ENCODE data around the gene AMPD3.

Gene AMPD3

DNA sequence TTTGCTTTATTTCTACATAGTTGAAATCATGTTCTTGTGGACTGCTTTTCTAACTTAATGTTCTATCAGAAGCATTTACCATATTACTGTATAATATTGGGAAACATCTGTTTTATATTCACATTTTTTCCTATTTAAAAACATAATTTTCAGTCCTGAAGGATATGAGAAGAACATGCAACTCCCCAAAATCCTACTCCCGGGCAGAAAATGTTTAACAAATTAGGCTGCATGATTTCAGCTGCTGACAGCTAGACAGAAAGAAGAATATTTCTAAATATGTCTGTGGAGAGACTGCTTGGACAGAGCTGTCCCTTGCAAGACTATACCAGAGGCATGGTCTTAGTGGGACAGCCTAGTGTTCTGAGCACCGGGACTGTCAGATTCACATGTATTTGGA is 15.7 kb upstream of the AMPD3 start:
- no peak for DNase-seq

DNA sequence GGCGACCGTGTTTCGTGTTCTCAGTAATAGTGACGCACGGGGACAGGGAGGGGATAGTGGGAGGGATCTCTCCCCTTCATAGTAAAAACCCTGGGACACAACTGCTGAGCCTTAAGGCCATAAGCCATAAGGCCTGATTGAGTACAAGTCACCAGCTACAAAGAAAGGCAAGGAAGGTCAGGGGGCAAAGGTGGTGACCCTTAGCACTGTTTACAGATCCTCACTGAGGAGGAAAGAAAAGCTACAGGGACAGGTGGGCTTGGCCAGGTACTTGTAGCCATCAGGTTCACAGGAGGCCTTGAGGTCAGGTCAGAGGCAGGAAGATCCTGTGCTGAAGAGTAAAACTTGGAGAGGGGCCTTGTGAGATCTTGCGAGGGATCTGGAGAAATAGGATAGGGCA is 15.1 kb upstream of the AMPD3 start:
- no peak for DNase-seq

DNA sequence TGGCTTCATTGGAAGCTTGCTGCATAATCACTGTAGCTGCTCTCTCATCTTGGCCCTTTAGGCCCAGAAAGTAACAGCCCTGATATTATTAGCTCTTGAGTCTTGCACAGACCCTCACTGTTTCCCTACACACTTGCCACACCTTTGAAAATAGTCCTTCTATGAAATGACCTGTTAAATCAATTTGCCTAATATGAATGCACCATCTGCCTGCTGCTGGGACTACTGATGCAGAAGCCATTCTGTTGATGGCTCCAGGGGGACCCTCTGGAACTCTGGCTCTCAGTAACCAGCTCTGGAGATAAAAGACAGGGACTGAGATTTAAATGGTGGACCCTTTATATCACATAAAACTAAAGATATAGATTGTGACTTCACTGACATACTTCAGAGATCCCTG is 14.7 kb upstream of the AMPD3 start:
- no peak for DNase-seq

DNA sequence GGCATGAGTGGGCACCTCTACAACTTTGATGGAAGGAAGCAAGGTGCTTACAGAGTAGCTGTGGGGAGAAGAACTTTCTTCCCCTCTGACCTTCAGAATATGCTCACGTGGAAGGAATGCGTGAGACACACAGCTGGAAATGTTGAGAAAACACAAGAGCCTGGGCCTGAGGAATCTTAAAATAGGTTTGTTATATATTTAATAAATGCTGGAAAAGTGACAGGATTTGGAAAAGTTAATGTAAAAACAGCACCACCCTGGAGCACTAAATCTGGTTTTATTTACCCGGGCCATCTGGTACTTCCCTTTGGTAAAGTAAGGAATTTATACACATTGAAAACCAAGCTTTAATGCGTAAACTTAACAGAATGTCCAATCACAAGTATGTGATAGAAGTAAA is 14.0 kb upstream of the AMPD3 start:
- no peak for DNase-seq

DNA sequence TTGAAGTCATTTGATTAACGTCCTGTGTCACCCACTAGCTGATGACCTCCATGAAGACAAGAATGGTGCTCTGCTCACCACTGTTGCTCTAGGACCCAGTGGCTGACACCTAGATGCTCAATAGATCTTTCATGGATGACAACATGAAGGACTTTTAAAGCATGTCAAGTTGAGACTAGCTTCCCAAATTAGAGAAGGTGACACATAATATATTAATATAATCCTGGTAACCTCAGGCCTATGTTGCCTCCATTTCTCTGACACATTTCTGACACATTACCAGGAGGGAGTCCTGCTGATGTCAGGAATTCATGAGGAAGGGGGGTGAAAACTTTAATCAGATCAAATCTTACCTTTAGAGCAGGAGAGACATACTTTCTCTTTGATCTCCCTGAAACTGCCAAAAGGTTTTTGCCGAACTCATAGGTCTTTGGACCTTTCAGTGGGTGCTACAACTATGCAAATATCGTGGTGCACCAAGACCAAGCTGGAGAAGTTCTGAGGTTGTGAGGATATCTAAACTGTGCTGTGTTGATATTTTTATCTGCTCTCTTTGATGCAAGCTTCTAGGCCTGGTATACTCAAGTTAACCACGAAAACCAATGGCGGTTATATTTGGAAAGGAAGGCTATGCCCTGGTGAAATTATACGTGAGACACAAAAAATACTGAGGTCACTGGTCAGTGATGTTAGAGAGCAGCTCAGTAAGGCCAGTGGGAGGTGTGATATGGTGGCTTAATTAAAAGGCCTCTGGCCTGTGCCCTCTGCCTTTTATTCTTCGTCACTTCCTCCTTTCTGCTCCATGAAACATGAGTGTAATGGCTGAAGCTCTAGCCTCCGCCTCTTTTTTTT is 13.2 kb upstream of the AMPD3 start:
- DNase-seq = no peak

DNA sequence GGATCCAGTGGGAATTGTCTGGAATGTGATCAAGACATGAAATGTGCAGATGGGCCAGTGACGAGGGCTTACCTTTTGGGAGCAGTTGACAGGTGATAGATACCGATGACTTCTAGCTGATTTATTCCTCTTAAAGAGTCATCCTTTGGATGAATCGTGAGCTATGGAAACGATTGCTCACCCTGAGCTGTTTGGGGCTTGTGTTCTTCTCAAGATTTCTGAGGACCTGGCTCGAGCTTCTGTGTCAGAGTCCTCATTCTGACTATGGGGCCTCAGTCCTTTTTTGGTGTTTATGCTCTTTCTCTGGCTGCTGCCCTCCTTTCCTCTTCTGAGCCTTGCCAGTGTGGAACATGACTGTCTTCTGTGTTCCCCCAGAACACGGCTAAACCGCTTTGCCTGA is 11.9 kb upstream of the AMPD3 start:
- no peak for DNase-seq

DNA sequence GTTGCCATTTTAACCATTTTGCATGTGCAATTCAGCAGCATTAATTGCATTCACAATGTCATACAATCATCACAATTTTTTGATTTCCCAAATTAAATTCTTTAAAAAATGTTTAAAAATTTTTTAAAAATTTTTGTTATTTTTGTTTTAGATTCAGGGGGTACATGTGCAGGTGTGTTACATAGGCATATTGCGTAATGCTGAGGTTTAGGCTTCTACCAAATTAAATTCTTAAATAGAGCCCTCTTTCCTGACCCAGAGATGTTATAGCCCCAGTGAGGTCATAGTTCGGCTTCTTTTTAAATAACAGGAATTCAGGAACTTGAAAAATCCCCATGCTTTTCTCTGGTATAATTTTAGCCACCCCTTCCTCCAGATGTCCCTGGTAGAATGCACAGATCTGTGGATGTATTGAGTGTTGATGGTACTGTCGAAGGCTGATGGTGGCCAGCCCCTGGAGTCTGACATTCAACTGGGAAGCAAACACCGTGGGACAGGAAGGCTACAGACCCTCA is 11.3 kb upstream of the AMPD3 start:
- no peak for DNase-seq

DNA sequence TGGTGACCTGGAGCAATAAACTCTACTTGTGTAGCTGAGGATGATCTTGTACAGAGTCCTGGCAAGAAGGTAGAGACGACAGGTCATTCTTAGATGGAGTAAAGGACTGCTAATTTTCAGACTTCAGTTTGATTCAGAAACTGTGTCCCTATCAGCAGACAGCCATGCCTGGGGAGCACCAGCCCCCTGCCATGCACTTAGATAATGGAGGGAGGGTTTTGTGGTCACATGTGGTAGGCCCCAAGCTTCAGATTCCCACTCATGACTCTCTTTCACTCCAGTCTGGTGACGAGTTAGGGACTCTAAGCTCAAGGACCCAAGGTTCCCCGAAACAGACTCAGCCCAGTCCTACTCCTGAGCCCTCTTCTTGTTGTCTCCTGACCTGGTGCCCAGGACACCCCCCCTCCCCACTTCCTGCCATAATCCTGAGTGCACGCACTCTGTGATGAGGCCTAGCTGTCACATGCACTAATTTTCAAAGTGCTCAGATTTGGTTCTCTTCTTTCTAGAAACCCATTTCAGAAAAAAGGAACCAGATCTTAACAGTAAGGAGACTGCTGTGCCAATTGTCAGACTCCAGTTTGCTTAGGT is 10.2 kb upstream of the AMPD3 start:
- DNase-seq = no peak

DNA sequence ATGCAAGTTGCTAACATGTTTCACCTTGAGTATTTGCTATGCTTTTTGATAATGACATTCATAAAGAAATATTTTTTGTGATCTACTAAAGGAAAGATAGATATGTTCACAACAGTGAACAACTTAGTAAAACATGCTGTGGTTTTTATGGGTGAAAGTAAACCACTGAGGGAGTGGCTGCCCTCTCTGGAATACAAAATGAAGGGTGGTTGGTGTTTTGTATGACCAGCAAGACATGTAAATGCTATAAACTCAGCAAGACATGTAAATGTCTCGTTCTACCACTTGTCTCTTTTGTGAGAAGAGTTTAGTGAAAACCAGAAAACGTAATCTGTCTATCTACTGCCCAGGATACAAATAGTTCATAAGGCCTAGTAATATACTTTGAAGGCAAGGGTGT is 7.6 kb upstream of the AMPD3 start:
- no peak for DNase-seq

DNA sequence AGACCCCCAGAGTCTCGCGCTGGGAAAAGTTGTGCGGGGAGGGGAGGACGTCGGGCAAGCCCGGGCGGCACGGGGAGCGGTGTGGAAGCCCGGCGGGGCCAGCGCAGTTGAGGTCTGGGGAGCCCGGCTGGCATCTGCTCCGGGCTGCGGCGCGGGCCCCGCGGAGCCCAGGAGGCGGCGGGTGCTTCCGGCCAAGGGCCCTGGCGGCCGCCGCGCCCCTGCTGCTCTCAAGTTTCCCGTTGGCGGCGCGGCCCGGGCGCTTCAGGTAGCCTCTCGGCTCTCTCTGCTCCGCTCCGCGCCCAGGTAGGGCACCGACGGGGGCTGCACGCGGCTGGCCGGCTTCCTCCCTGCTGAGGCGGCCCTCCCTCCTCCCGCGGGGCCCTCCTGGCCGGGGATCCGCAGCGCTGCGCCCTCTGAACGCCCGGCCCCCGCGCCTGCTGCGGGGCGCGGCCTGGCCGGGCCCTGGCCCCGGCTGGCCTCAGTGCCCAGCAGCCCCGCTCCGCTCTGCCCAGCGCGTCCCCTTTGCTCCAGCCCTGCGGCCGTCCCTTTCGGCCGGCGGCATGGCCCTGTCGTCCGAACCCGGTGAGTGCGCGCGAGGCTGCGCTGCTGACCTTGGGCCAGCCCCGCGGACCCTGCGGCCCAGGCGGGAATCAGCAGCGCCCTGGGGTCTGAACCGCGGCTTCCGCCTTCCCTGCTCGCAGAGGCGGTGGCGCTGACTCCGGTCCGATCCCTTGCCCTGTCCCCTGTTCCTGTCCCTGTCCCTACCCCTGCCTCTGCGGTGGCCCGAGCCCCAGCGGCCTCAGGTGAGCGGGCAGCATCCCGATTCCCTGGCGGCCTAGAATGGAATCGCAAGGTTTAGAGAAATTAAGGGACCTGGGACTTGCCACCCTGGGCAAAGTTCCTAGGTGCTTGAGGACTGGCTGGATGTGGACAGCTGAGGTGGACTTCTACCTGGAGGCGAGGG is 4.3 kb upstream of the AMPD3 start:
- DNase-seq = peak; percentile 57

DNA sequence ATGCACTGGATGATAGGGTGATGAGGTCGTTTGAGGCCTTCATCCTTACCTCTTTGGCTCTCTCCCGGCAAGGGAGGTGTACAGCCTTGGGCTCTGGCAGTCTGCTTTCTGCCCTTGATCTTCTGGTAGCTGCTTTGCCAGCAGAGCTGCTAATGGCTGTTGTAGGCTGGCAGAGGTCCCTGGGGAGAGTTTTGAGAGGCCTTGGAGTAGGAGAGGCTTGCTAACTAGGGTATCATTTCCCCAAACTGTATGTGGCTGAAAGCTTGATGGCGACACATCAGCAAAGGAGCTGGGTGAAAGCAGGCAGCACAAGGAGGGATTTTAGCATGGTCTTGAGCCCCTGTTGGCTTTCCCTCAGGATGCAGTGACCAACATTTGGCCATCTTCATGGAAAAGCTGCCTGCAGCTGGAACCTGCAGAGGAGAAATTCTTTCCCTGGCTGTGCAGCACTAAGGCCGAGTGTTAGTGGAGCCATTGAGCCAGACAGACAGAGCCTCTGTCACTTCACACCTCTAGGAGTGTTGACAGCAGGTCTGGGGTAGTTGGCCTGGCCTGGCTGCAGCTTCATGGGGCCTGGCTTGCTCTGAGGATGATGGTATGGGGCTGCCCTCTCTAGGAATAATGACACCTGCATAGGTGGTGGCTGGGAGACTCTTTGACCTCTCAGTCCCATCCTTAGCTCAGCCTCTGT is 3.5 kb upstream of the AMPD3 start:
- no peak for DNase-seq

DNA sequence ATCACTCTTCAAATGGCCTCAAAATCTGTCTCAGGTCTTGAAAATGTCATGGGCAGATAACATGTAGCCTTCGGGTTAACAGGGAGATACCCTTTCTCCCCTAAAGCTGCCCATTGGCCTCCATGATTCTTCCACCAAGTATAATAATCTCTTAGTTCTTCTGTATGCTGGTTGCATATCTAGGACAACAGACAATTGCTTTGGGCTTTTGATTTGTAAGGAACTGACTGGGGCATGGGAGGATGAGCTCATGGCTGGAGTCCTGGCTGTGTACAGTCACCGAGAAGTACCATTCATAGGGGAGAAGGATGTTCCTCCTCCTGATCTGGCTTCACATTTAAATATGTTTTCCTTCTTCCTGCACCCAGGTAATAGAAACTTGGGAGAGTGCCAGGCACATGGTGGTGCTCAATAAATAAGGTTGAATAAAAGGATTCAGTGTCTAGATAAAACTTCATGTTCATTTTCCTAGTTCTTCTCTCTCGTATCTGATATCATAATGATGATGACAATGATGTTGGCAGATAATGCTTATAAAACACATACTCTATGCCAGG is 2.8 kb upstream of the AMPD3 start:
- DNase-seq = no peak

DNA sequence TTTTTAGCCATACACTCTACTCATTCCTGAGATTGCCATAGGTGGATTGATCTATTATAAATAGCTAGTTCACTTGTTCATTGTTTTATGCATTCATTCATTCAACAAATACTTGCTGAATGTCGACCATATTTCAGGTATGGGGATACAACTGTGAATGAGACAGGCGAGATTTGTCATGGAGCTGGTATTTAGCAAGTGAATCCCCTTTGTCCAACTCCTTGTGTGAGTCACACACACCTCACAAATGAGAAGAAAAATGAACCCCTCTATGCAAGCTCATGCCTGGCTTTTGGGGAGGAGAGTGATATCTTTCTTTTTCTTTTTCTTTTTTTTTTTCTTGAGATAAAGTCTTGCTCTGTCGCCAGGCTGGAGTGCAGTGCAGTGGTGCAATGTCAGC is 1.8 kb upstream of the AMPD3 start:
- no peak for DNase-seq

DNA sequence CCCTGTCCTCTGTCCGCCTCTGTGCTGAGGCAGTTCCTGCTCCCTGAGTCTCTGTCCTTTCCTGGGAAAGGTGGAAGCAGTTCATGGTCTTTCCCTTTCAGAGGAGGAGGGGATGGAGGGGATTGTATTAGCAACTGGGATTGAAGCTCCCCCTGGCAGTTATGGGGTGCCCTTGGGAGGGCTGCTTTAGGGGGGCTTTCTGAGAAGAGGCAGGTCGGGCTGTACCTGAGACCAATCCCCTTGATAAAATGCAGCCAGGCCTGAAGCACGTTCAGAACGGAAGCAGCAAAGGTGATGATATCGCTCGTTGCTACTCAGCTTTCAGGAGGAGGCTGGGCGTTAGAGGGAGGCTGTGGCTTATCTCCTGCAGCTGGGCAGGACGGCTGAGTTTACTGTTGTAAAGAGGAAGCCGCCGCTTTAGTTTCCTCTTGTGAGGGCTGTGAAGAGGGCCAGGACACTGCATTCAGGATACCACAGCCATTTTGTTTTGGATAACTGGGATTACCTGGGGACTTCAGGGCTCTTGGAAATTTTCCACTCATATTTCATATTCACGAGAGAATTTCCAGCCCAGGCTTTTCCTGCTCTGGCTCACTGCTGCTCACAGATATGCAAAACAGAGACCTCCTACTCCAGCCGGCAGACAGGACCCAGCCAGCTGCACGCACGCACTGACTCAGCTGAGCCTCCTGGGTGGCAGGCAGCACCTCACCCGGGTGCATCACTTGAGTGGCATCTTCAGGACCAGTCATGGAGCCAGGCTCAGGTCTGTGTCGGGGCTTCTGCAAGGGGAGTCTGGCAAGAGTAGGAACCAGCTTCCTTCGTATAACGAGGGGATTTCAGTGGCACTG is 798 bp downstream of the AMPD3 start:
- peak; percentile 79 for DNase-seq

DNA sequence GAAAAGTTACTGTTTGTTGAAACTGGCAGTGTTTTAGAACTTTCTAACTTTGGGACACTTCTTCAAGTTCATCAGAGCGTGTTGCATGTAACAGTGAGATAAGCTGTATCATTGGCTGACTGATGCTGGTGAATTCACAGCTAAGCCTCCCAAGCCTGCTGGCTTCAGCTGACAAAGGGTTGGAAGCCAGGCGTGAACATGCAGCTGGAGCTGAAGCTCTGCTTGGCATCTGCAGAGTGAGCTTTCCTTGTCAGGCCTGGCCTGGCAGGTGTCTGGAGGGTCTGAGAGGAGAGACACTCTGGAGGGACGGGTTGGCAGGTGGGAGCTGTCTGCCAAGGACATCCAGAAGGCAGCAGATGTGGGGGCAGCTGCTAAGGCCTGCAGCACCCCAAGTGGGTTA is 1.5 kb downstream of the AMPD3 start:
- DNase-seq = no peak

DNA sequence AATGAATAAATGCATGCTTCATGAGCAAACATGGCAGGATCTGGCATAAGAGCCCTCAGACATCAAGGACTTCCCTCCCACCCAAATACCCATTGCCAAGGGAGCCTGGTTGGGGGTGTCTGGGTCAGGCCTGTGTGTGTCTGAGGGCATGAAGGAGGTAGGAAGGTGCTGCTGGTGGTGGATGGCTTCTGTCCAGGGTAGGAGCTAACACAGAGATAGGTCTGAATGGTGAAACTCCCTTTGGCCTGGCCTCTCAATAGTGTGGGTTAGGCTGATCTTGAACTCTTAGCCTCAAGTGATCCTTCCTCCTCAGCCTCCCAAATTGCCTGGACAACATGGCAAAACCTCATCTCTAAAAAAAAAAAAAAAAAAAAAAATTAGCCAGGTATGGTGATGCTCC is 2.8 kb downstream of the AMPD3 start:
- DNase-seq = no peak

DNA sequence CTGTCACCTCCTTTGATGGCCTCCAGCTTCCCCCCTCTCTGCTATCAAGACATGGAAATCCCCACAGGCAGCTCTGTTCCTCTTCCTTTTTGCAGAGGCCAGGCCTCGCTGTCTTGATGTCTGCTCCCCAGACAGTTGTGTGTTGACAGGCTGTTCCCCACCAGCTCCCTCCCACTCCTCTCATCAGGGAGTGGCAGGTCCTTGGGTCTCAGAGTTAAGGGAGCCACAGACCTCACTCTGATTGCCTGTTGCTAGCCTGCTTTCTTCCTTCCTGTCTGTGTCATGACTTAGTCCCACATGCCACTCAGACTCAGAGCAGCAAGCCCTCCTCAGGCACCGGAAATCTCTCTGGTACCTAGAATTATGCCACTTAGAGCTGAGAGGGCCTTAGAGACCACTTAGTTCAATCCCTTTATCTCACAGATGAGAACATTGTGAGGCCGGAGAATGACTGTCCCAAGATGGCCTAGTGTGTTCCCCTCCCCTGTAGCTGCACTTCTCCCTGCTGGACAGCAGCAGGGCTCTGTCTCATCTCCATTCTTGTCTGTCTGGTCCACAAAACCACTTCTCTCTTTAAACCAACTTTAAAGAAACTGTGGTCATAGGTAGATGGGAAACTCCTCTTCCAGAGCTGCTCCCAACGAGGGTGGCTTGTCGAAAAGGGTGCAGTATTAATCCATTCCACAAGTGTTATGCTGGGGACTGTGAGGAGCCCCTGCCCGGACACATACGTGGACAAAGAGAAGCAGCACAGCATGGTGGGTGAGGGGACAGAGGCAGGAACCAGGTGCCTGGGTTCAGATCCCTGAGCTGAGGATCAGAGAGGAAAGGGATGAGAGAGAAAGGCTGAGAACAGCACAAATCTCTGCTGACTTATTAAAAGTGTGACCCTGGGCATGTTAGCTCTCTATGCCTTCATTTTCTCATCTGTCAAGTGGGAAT is 4.2 kb downstream of the AMPD3 start:
- peak; percentile 56 for DNase-seq

DNA sequence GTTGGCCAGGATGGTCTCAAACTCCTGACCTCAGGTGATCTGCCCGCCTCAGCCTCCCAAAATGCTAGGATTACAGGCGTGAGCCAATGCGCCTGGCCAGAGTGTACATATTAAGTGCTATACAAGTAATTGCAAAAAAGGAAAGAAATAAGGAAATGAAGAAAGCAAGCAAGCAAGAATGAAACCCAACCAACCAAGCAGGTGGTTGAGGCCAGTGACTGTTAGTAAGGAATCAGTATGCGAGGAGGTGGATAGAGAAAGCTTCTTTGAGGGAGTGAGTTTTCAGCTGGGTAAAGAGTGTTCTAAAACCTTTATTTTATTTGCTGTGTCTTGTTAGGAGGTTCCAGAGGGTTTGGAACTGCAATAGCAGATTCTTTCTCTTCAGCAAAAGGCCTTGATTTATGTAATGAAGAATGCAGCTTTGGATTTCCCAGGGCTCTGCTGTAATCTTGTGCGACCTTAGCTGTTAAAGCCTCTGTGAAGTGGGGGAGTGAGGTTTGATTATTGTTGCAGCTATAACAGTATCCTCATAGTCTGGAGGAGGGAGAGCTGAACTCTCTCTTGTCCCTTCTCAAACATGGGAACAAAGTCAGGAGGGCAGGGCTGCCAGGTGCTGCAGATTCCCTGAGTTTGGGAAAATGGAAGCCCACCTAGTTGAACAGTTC is 5.7 kb downstream of the AMPD3 start:
- DNase-seq = no peak

DNA sequence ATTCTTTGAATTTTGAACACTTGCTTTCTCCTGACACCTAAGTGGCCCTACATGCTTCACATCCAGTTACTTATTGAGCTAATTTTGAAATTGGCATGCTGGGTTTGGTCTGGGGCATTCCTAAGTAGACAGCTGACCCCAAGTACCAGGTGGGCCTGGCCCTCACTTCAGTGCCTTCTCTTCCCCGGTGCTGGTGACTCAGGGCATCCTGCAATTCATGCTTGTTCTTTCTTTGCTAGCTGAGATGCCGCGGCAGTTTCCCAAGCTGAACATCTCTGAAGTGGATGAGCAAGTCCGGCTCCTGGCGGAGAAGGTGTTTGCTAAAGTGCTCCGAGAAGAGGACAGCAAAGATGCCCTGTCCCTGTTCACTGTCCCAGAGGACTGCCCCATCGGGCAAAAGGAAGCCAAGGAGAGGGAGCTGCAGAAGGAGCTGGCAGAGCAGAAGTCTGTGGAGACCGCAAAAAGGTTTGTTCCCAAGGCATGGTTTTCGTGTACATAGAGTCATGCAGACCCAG is 6.3 kb downstream of the AMPD3 start:
- DNase-seq = no peak

Measured in stimulated activated CD4-positive, alpha-beta T cell treated with anti-CD3 and anti-CD28 coated beads, Interleukin-4, amount 100 ng/mL, for 1 hour (primary cell).